Transverse colon (tissue), 4 donors: ENCODE measurements around the gene HTT. TPM values are rescaled to one million over a fixed set of nuclear protein-coding genes. Genes with fewer than 3 reads are reported as not detected.

Experiments used
- DNase-seq: peaks from one replicate; pipeline ENCODE4 v3.0.0-alpha.2; 2019
- H3K27ac ChIP-seq, 4 donors: fragments of 200-600 bp; sonication (generic); 2 replicates each; pipeline ENCODE4 v1.5.1; 2016 to 2018; ENCODE audit warnings: inconsistent platforms in 4 of 4
- H3K27me3 ChIP-seq: fragments of 200-600 bp; sonication (generic); 2 replicates; pipeline ENCODE4 v1.5.1; 2017; ENCODE audit warnings: inconsistent platforms
- H3K36me3 ChIP-seq, 4 donors: fragments of 200-600 bp; sonication (generic); 2 replicates each; pipeline ENCODE4 v1.5.1; 2017 to 2019; ENCODE audit warnings: inconsistent platforms in 4 of 4
- H3K4me1 ChIP-seq, 4 donors: fragments of 200-600 bp; sonication (generic); 2 replicates each; pipeline ENCODE4 v1.5.1; 2017 to 2020; ENCODE audit warnings: inconsistent platforms in 4 of 4
- H3K4me3 ChIP-seq, 4 donors: fragments of 200-600 bp; sonication (generic); 1 replicate in 1 of 4; 2 replicates in 3 of 4; pipeline versions ENCODE4 v1.5.1 to v1.6.1; 2017 to 2019; ENCODE audit warnings: inconsistent platforms in 4 of 4
- H3K9me3 ChIP-seq, 2 donors: fragments of 200-600 bp; sonication (generic); 2 replicates each; pipeline ENCODE4 v1.5.1; 2017 to 2019; ENCODE audit warnings: inconsistent platforms in 2 of 2
- EP300 ChIP-seq: sonication (generic); formaldehyde crosslinking; IDR thresholded peaks from one replicate; pipeline ENCODE4 v1.6.1; 2017; ENCODE audit warnings: antibody characterized with exemption, low read depth
- POLR2A ChIP-seq: fragments of 450-650 bp; IDR thresholded peaks from one replicate; pipeline ENCODE4 v1.6.1; 2016; ENCODE audit warnings: antibody characterized with exemption, mild to moderate bottlenecking, moderate library complexity
- POLR2AphosphoS5 ChIP-seq, 3 donors: sonication (generic); formaldehyde crosslinking; IDR thresholded peaks; one replicate each; pipeline ENCODE4 v1.6.1; 2016; ENCODE audit warnings: antibody characterized with exemption in 3 of 3
- WGBS, 2 donors: methylation state at CpG; one replicate each; pipeline ENCODE4 v1.1.5; 2018; ENCODE audit warnings: low coverage in 1 of 2; 5-methylcytosine and 5-hydroxymethylcytosine counted together
- in situ Hi-C, 4 donors: fragments of 200-750 bp; cut with MboI; loops; one replicate each; pipeline versions ENCODE4 v1.15.0 to v1.15.1; 2017; ENCODE audit warnings: low sequenced_read_pairs in 3 of 4, low pct_ligation_motif_present in 1 of 4, low pct_unique_long_range_greater_than_20kb in 1 of 4
- intact Hi-C: fragments of 100-400 bp; cut with DNase I; formaldehyde crosslinking; loops from one replicate; pipeline ENCODE4 v1.15.1; 2023; ENCODE audit warnings: low total_unique reads
- total RNA-seq, 4 donors: library from RNA; depleted of rRNA; stranded (reverse); fragments of >200 nt; gene quantifications; one replicate each; pipeline ENCODE4 v1.1.0, GENCODE V29; 2016
- TF ChIP-seq, protein P1 (sequence below), 5 experiments: fragments of 200-600 bp in 3 of 5; fragments of 450-650 bp in 2 of 5; sonication (generic) in 3 of 5; IDR thresholded peaks; 1 replicate in 2 of 5; 2 replicates in 3 of 5; pipeline ENCODE4 v1.5.1; 2016 to 2017; ENCODE audit warnings: antibody characterized with exemption in 5 of 5, inconsistent platforms in 3 of 5, mild to moderate bottlenecking in 2 of 5, moderate library complexity in 1 of 5

The HTT gene
- total RNA-seq, 4 donors from 2014 or later = 40.0 to 111 (median 79.4) TPM

DNA sequence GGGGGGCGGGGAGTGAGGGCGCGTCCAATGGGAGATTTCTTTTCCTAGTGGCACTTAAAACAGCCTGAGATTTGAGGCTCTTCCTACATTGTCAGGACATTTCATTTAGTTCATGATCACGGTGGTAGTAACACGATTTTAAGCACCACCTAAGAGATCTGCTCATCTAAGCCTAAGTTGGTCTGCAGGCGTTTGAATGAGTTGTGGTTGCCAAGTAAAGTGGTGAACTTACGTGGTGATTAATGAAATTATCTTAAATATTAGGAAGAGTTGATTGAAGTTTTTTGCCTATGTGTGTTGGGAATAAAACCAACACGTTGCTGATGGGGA lies 1.1 kb downstream of the HTT start:
- intact Hi-C loops = no loop called here

DNA sequence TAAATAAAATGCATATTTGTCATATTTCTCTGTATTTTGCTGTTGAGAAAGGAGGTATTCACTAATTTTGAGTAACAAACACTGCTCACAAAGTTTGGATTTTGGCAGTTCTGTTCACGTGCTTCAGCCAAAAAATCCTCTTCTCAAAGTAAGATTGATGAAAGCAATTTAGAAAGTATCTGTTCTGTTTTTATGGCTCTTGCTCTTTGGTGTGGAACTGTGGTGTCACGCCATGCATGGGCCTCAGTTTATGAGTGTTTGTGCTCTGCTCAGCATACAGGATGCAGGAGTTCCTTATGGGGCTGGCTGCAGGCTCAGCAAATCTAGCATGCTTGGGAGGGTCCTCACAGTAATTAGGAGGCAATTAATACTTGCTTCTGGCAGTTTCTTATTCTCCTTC lies 3.3 kb downstream of the HTT start:
- no peak overlapping the region for H3K4me3 ChIP-seq
- H3K4me1 ChIP-seq = peaks cover 9 to 25% (median 23%) of the 10 kb centered on the region in 4 donors
- 33 to 63% methylated on average over 1 to 2 of the region's 2 CpGs for whole genome bisulfite sequencing, 2 donors
- H3K36me3 ChIP-seq = no peaks in the 10 kb centered on the region
- no peaks in the 10 kb centered on the region for H3K27me3 ChIP-seq
- H3K9me3 ChIP-seq = no peaks in the 10 kb centered on the region
- DNase-seq = no peak
- intact Hi-C loops = no loop called here
- in situ Hi-C loops = no loop called here
- no peak overlapping the region for H3K27ac ChIP-seq
- no peak for TF ChIP-seq POLR2A
- TF ChIP-seq, protein P1, sequence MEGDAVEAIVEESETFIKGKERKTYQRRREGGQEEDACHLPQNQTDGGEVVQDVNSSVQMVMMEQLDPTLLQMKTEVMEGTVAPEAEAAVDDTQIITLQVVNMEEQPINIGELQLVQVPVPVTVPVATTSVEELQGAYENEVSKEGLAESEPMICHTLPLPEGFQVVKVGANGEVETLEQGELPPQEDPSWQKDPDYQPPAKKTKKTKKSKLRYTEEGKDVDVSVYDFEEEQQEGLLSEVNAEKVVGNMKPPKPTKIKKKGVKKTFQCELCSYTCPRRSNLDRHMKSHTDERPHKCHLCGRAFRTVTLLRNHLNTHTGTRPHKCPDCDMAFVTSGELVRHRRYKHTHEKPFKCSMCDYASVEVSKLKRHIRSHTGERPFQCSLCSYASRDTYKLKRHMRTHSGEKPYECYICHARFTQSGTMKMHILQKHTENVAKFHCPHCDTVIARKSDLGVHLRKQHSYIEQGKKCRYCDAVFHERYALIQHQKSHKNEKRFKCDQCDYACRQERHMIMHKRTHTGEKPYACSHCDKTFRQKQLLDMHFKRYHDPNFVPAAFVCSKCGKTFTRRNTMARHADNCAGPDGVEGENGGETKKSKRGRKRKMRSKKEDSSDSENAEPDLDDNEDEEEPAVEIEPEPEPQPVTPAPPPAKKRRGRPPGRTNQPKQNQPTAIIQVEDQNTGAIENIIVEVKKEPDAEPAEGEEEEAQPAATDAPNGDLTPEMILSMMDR (IDR thresholded peaks at IDR 0.05) = no peak
- no peak for TF ChIP-seq EP300
- no peak for TF ChIP-seq POLR2AphosphoS5 (IDR thresholded peaks at IDR 0.05)

More for the DNA sequence above, 1.1 kb downstream of the HTT start:
- no peaks in the 10 kb centered on the region for H3K36me3 ChIP-seq
- no peaks in the 10 kb centered on the region for H3K9me3 ChIP-seq
- H3K4me3 ChIP-seq = peak overlapping the region in 3 of 4 donors; percentile 83 to 96 (median 94)
- no peak for DNase-seq
- in situ Hi-C loops = no loop called here
- no peaks in the 10 kb centered on the region for H3K27me3 ChIP-seq
- H3K4me1 ChIP-seq = peaks cover 9 to 25% (median 21%) of the 10 kb centered on the region in 4 donors
- TF ChIP-seq, protein P1 (IDR thresholded peaks at IDR 0.05) = no peak
- no peak for TF ChIP-seq POLR2A
- no peak for TF ChIP-seq POLR2AphosphoS5 (IDR thresholded peaks at IDR 0.05)
- no peak for TF ChIP-seq EP300
- WGBS, 2 donors = 0% methylated on average over 2 to 8 of the region's 8 CpGs
- peak overlapping the region; percentile 90 to 98 (median 96) for H3K27ac ChIP-seq

DNA sequence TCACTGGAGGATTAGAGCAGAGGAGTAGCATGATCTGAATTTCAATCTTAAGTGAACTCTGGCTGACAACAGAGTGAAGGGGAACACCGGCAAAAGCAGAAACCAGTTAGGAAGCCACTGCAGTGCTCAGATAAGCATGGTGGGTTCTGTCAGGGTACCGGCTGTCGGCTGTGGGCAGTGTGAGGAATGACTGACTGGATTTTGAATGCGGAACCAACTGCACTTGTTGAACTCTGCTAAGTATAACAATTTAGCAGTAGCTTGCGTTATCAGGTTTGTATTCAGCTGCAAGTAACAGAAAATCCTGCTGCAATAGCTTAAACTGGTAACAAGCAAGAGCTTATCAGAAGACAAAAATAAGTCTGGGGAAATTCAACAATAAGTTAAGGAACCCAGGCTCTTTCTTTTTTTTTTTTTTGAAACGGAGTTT lies 5.2 kb downstream of the HTT start:
- H3K4me3 ChIP-seq = no peak overlapping the region
- peaks cover 9 to 34% (median 23%) of the 10 kb centered on the region in 4 donors for H3K4me1 ChIP-seq
- intact Hi-C loops (no loop called here), in situ Hi-C loops (no loop called here)
- no peak for TF ChIP-seq EP300
- TF ChIP-seq POLR2AphosphoS5 (IDR thresholded peaks at IDR 0.05) = no peak
- no peak for TF ChIP-seq POLR2A
- TF ChIP-seq, protein P1 (IDR thresholded peaks at IDR 0.05) = no peak
- WGBS, 2 donors = 33 to 83% methylated on average over 1 to 6 of the region's 6 CpGs
- DNase-seq = no peak
- no peaks in the 10 kb centered on the region for H3K27me3 ChIP-seq
- H3K36me3 ChIP-seq = no peaks in the 10 kb centered on the region
- no peak overlapping the region for H3K27ac ChIP-seq
- H3K9me3 ChIP-seq = no peaks in the 10 kb centered on the region

DNA sequence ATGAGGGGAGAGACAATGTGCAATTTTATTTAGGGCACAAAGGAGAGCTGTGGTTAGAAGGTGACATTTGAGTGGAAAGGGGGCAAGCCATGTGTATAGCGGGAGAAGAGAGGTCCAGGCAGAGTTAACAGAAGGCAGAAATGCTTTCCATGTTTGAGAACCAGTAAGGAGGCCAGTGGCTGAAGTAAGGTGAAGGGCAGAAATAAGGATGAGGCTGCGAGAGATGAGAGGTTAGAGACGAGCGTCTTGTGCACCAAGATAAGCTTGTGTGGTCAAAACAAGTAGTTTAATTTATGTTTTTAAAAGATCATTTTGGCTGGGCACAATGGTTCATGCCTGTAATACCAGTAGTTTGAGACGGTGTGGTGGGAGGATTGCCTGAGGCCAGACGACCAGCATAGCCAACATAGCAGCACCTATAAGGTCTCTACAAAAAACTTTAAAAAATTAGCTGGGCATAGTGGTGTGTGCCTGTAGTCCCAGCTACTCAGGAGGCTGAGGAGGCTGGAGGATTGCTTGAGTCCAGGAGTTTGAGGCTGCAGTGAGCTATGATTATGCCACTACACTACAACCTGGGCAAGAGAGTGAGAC lies 8.5 kb downstream of the HTT start:
- intact Hi-C loops (no loop called here), in situ Hi-C loops (no loop called here)
- Histone ChIP-seq H3K9me3 (no peaks in the 10 kb centered on the region), H3K27ac (no peak overlapping the region), H3K27me3 (no peaks in the 10 kb centered on the region), H3K4me1 (peaks cover 0 to 21% (median 10%) of the 10 kb centered on the region in 4 donors), H3K4me3 (no peak overlapping the region), H3K36me3 (peaks cover 0 to 1% (median 0%) of the 10 kb centered on the region in 4 donors)
- TF ChIP-seq, protein P1 (IDR thresholded peaks at IDR 0.05) = no peak
- TF ChIP-seq EP300 = no peak
- TF ChIP-seq POLR2A = no peak
- TF ChIP-seq POLR2AphosphoS5 (IDR thresholded peaks at IDR 0.05) = no peak
- DNase-seq = no peak
- 80 to 85% methylated on average over 5 to 6 of the region's 6 CpGs for WGBS, 2 donors
